GM18505 (cell line): Measurements from ENCODE around the gene GPR148.

Experiments
- ATAC-seq: cut with Tn5 transposase; IDR thresholded peaks from one replicate; pipeline ENCODE4 v1.9.1; 2021; ENCODE audit not compliant: unreplicated experiment
- POLR2A ChIP-seq: IDR thresholded peaks from 4 replicates; pipeline ENCODE4 v1.6.1; 2011; ENCODE audit warnings: borderline replicate concordance; ENCODE audit not compliant: insufficient read depth, insufficient read length; ENCODE audit errors: extremely low read depth

GPR148 gene

DNA sequence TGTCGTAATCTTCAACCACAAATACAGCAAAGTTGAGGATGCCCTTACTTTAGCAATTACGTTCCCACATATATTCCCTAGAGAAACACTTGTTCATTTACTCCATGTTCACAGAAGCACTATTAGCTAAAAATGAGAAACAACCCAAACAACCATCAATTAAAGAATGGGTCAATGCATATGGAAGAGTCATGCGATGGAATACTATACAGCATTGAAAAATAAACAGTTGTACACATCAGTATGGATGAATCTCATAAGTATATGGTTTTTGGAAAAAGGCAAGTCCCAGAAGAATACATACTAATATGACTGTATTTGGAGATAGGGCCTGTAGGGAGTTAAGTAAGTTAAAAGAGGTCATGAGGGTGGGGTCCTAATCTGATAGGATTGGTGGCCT, 6.3 kb downstream of the GPR148 start:
- TF ChIP-seq POLR2A = no peak

DNA sequence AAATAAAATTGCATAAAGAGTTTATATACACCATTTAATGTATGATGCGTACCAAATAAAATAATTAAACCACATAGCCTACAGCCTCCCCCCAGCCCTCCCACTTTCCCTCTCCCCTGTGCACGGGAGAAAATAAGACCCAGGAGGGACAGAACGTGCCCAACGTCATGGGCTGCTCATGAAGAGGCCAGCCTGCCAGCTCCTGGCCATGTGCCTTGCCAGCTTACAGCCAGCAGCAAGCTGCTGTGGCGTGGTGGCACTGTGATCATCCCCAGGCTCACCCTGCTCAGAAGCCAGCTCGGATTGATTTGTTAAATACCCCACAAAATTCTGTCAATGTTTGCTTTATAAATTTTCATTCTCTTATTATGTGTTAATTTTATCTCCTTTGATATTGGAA, 7.6 kb downstream of the GPR148 start:
- no peak for ATAC-seq
- TF ChIP-seq POLR2A = no peak

More for the DNA sequence above, 6.3 kb downstream of the GPR148 start:
- ATAC-seq = no peak

DNA sequence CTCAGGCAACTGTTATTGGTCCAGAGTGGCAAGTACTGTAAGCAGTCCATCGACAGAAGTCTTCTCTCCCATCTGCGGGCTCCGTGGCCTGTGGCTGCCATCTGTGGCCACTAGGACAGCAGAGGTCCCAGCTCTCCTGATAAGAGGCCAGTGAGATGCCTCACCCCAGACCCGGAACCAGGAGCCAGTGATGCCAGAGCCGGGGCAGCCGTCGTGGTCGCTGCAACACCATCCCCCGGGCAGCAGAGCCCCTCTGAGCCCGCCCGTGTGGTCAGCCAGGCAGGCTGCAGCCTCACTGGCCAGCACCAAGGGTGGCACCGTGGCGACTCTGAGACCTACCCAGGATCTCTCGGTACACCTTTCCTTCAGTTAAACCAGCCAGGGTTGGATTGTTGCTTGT, 8.7 kb downstream of the GPR148 start:
- ATAC-seq = no peak
- TF ChIP-seq POLR2A = no peak

DNA sequence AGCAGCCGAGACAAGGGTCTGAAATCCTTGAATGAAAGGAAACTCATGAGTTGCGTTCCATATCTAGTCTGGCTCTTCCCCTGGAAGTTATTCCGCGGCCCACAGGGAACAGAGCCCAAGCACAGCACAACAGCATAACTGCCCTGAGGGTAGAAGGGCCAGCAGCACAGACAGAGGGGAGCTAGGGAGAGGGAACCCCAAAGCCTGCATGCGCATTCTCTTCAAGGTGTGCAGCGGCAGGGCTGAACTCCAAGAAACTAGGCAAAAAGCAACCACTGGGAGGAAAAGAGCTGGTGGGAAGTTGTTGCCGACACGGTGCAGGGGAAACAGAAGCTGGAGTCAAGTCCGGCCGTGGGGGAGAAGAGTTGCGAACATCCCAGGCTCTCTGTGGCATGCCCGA, 11.8 kb downstream of the GPR148 start:
- ATAC-seq = no peak
- TF ChIP-seq POLR2A = no peak

- no peak for ATAC-seq
- no peak for TF ChIP-seq POLR2A
Observed at GRCh38 chr2:130743278-130743677, 14.4 kb downstream of the GPR148 start.

- TF ChIP-seq POLR2A = no peak
- ATAC-seq = no peak
Observed at GRCh38 chr2:130744287-130745117, 15.6 kb downstream of the GPR148 start.

- TF ChIP-seq POLR2A = no peak
- no peak for ATAC-seq
Observed at GRCh38 chr2:130749078-130749477, 20.2 kb downstream of the GPR148 start.

DNA sequence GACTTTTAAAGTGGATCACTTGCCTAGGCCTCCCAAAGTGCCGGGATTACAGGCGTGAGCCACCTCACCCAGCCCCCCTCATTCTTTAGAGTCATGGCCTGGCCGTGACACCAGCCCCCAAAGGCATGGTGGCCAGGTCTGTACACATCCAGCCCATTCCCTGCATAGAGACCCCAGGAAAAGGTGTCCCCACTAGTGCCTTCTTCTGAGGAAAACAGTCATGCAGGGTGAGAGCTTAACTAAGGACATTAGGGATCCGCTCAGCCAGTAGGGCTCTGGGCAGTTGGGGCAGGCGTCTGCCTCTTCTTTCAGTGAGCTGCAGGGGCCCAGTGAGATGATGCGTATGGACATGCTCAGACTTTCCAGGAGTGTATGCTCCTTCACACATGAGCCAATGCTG, 20.8 kb downstream of the GPR148 start:
- TF ChIP-seq POLR2A = no peak
- no peak for ATAC-seq

- TF ChIP-seq POLR2A = no peak
- ATAC-seq = no peak
Observed at GRCh38 chr2:130754811-130755210, 25.9 kb downstream of the GPR148 start.

DNA sequence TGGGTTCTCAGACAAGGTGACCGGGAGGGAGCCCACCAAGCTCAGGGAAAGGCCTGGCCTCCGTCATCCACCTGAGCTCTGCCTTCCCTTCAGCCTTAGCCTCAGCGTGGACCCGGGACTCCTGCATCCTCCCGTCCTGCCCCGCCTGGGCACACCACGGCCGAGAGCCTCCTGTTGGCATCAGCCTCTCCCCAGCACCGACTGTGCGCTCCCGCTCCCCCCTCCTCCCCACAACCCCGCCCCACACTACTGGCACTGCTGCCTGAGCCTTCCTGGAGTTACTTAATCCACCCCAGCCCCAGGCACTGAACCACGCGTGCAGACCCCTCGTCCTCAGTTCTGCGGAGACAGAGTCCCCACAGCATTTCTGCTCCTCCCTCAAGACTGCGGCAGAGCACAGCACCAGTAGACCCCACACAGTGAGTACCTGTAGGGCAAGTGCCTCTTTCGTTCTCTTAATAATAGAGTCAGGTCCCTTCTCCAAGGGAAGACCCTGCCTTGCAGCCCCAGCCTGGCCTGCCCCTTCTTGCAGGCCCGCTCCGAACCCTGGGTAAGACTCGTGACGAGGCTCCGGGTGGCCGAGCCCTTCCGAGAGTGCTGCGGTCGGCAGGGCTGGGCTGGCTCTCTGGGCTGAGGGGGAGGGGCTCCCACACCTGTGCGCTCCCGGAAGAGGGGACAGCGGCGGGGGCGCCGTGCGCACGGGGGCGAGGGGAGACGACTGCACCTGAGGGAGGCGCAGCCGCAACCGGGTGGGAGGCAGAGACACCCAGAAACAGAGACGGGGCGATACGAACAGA, 26.6 kb downstream of the GPR148 start, which contains the start of gene AMER3:
AMER3 (plus strand) TSS at position 285 of the 797 bp plus-strand sequence. CDS start 6,533 bp downstream, outside the sequence.
- no peak for TF ChIP-seq POLR2A
- ATAC-seq = no peak

GRCh38 chr2:130756053-130756873, 27.4 kb downstream of the GPR148 start:
- no peak for TF ChIP-seq POLR2A
- ATAC-seq = peak; percentile 70

DNA sequence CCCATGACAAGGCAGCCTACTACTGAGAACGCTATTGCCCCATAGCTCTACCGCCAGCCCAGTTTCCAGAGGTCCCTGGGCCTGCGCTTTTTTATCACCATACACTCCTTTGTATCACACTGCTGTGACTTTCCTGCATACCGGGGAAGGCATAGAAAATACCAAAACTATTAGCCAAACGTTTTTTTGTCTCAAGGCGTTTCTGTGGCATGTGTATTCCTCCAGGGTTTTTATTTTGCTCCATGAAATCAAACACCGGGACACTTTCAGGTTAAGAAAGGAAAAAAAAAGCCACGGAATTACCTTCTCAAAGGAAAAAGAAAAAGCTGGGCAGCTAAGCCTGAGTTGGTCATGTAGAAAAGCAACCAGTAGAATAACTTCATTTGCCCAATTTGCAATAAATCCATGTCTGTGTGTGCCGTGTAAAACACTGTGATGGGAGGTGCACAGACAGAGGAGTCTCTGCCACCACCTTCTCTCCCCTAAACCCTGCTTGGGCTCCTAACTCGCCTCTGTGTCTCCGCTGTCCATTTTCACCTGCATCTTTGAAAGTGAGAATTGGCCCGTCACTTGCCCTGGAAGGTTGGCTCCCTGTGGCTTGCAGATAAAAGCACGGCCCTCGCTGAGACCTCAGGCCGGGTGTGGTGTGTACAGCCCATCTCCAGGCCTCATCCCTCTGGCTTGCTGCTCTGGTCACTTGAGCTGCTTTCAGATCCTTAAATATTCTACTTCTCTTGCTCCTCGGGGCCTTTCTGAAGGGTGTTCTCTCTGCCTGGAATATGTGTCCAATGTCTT, 28.2 kb downstream of the GPR148 start:
- ATAC-seq = no peak
- no peak for TF ChIP-seq POLR2A

- TF ChIP-seq POLR2A = no peak
Observed at GRCh38 chr2:130759906-130760753, 31.3 kb downstream of the GPR148 start.

More at GRCh38 chr2:130759906-130760753, 31.3 kb downstream of the GPR148 start:
- ATAC-seq = no peak
